T-helper 1 cell treated with Interleukin-12 subunit alpha and Interleukin-12 subunit beta and Interleukin-4 antibody, amounts not matched to agents 30 μg/mL and 1 μg/mL, for 36 hours (primary cell): ENCODE results near the gene CCDC39.
"Not testable (repeated sequence)": the region's sequence is repeated elsewhere in the genome, so short reads cannot be mapped to it uniquely, and the experiment has no call there.

Experiments used
- H3K27ac Mint-ChIP-seq: one replicate; pipeline ENCODE4 v1.8.0; 2021; ENCODE audit warnings: mild to moderate bottlenecking, mixed read lengths
- H3K27me3 Mint-ChIP-seq: one replicate; pipeline ENCODE4 v1.8.0; 2021; ENCODE audit warnings: low read depth, mixed read lengths
- H3K36me3 Mint-ChIP-seq: one replicate; pipeline ENCODE4 v1.8.0; 2021; ENCODE audit warnings: low read depth, mixed read lengths
- H3K4me1 Mint-ChIP-seq: one replicate; pipeline ENCODE4 v1.8.0; 2021; ENCODE audit warnings: low read depth, mixed read lengths
- H3K4me3 Mint-ChIP-seq: one replicate; pipeline ENCODE4 v1.8.0; 2021; ENCODE audit warnings: mild to moderate bottlenecking, moderate library complexity, mixed read lengths
- H3K9me3 Mint-ChIP-seq: one replicate; pipeline ENCODE4 v1.8.0; 2021; ENCODE audit warnings: mixed read lengths

Gene CCDC39

DNA sequence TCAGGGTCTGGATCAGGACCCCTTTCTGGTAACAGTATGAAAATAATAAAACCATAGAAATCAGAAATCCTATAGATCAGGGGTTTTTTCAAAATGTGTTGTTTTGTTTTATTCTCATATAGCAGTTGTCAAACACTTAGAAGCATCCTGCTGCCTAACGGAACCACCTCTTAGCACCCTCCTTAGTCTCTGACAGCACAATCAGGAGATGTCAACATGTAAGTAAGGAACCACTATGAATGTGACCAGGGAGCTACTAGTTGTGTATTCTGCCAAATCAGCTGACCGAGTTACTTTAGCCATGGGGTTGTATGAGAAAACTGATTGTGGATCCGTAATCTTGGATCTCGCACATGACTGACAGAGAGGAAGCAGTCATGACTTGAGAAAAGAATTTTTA is 22.2 kb downstream of the CCDC39 start:
- no peak overlapping the region for H3K4me3 Mint-ChIP-seq
- no peak overlapping the region for H3K27ac Mint-ChIP-seq
- H3K27me3 Mint-ChIP-seq, result peaks cover 9% of the 10 kb centered on the region
- H3K36me3 Mint-ChIP-seq, result no peaks in the 10 kb centered on the region
- H3K9me3 Mint-ChIP-seq, result no peaks in the 10 kb centered on the region
- H3K4me1 Mint-ChIP-seq, result peaks cover 2% of the 10 kb centered on the region

DNA sequence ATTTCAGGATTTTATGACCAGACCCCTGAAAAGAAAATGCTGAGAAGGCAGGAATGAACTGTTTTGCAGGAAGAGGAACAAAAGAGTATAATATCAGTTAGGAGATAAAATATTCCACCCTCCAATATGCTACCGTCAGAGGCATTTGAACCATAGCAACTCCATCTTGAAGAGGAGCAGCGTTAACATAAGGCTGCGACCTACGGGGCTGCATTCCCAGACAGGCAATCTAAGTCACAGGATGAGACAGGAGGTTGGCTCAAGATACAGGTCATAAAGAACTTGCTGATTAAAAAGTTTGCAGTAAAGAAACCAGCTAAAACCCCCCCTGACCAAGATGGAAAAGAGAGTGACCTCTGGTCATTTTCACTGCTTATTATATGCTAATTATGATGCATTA is 22.9 kb downstream of the CCDC39 start:
- no peak overlapping the region for H3K4me3 Mint-ChIP-seq
- H3K36me3 Mint-ChIP-seq, result no peaks in the 10 kb centered on the region
- peaks cover 9% of the 10 kb centered on the region for H3K27me3 Mint-ChIP-seq
- no peaks in the 10 kb centered on the region for H3K9me3 Mint-ChIP-seq
- H3K4me1 Mint-ChIP-seq, result peaks cover 2% of the 10 kb centered on the region
- no peak overlapping the region for H3K27ac Mint-ChIP-seq

DNA sequence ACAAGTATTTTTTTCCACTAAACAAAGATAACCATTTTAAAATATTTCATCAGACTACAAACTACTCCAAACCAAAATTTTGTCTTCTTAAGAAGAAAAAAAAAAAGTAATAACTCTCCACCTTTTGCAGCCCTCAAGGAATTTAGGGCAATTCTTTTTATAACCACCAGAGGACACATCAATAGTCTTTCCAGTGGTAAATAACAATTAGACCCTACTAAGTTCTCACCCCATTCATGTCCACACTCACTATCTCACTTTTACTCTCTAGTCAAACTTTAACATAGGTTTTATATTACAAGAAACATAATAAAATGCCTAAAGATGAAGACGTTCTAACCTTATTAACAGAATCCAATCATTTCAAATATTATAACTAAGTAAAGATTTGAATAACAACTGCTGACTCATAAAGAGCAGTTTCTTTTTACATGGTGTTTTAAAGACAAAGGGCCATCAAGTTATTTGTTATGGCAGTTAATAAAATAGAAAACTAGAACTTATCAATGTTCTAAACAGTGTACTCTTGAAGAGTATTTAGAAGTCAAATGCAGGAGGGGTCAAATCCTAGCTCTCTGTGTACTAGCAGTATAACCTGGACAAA is 33.0 kb downstream of the CCDC39 start:
- peaks cover 23% of the 10 kb centered on the region for H3K27me3 Mint-ChIP-seq
- H3K27ac Mint-ChIP-seq, result no peak overlapping the region
- no peak overlapping the region for H3K4me3 Mint-ChIP-seq
- H3K4me1 Mint-ChIP-seq, result no peaks in the 10 kb centered on the region
- H3K36me3 Mint-ChIP-seq, result no peaks in the 10 kb centered on the region
- no peaks in the 10 kb centered on the region for H3K9me3 Mint-ChIP-seq

DNA sequence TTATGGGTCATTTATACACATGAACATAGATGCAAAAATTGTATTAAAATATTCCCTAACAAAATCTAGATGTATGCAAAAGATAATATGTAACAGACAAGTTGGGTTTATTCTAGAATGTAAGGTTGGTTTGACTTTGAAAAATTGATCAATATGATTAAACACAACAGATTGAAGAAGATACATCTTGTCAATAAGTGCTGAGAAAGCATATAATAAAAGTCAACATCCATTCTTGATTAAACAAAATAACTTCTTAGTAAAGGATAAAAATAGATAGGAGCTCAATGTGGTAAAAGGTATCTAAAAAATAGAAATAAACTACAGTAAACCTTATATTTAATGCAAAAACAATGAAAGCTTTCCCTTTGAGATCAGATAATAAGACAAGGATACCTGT is 38.3 kb downstream of the CCDC39 start:
- peaks cover 30% of the 10 kb centered on the region for H3K27me3 Mint-ChIP-seq
- H3K27ac Mint-ChIP-seq, result no peak overlapping the region
- H3K9me3 Mint-ChIP-seq, result no peaks in the 10 kb centered on the region
- H3K4me1 Mint-ChIP-seq, result no peaks in the 10 kb centered on the region
- H3K36me3 Mint-ChIP-seq, result no peaks in the 10 kb centered on the region
- no peak overlapping the region for H3K4me3 Mint-ChIP-seq

DNA sequence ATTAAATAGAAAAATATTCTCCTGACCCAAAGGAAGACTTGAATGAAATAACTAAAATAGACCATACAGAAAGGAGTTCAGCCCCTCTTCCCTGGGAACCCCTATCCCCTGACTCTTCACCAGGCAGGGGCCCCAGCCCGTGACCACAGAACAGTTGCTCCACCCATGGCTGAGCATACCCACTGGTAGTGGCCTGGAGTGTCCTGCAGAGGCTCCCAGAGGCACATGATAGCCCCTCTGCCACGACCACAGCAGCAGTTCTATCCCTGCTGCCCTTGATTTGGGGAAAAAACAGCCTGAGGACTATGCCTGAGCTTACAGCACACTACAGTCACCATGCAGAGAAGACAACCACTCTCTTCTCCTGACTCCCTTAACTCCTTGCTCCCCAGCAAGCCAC is 45.6 kb downstream of the CCDC39 start:
- Mint-ChIP-seq H3K9me3 (no peaks in the 10 kb centered on the region), H3K36me3 (peaks cover under 1% of the 10 kb centered on the region), H3K4me1 (peaks cover 3% of the 10 kb centered on the region), H3K27ac (no peak overlapping the region), H3K4me3 (no peak overlapping the region), H3K27me3 (peaks cover 8% of the 10 kb centered on the region)

DNA sequence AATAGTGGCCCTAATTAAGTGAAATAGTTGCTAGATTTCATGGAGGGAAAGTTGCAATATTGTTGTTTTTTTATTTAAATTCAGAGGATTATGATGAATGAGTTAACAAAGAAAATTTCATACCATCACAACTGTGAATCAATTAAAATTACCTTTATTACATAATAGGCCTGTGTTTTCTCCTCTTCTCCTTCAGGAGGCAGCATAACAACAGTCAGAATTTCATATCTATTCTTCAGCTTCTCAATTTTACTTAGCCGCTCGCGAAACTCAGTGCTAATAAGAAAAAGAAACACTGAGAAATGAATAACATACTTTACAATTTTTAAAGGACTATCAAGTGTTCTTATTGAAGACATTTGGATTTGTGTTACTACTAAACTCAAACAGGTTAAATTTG is 48.0 kb downstream of the CCDC39 start:
- no peaks in the 10 kb centered on the region for H3K27me3 Mint-ChIP-seq
- H3K36me3 Mint-ChIP-seq, result peaks cover 6% of the 10 kb centered on the region
- no peak overlapping the region for H3K27ac Mint-ChIP-seq
- no peak overlapping the region for H3K4me3 Mint-ChIP-seq
- H3K9me3 Mint-ChIP-seq, result no peaks in the 10 kb centered on the region
- peaks cover 3% of the 10 kb centered on the region for H3K4me1 Mint-ChIP-seq

DNA sequence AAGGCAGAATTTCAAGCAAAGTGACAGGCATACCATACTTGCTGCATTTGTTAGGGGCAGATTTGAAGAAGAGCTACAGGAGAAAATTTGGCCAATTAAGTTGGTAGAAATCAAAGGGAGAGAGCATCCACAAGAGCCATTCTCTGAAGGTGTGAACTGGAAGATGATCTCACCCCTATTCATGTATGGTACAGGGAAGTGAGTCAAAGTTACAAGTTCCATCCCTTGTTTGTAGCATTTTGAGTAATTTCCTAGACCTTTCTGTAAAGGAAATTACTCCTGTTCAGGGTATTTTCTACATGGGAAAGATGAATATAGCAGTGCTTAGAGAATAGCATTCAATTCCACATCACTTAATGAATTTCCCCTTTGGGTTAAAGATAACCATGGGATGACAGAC is 48.9 kb downstream of the CCDC39 start:
- Mint-ChIP-seq H3K36me3 (peaks cover 13% of the 10 kb centered on the region), H3K4me1 (peaks cover 7% of the 10 kb centered on the region), H3K27me3 (no peaks in the 10 kb centered on the region), H3K9me3 (no peaks in the 10 kb centered on the region), H3K4me3 (no peak overlapping the region), H3K27ac (no peak overlapping the region)

DNA sequence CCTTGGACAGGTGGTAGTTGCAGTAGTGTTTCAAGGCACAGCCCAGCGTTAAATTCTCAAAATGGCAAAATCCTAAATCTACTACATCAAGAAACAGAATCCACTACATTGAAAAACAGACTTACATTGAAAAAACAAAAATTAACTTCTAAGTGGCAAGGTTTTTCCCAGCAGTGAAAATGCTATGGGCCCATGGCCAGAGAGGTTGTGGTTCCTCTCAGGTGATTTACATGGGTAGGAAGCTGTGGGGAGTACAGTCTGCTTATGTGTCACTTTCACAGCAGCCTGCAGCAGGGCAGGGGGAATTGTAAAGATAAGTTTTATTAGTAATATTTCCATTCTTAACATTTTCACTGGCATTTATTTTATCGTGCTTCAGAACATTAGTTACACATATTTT is 52.4 kb downstream of the CCDC39 start:
- H3K4me1 Mint-ChIP-seq, result peaks cover 28% of the 10 kb centered on the region
- H3K36me3 Mint-ChIP-seq, result peaks cover 44% of the 10 kb centered on the region
- no peaks in the 10 kb centered on the region for H3K27me3 Mint-ChIP-seq
- no peak overlapping the region for H3K27ac Mint-ChIP-seq
- H3K4me3 Mint-ChIP-seq, result no peak overlapping the region
- H3K9me3 Mint-ChIP-seq, result peaks cover 12% of the 10 kb centered on the region

DNA sequence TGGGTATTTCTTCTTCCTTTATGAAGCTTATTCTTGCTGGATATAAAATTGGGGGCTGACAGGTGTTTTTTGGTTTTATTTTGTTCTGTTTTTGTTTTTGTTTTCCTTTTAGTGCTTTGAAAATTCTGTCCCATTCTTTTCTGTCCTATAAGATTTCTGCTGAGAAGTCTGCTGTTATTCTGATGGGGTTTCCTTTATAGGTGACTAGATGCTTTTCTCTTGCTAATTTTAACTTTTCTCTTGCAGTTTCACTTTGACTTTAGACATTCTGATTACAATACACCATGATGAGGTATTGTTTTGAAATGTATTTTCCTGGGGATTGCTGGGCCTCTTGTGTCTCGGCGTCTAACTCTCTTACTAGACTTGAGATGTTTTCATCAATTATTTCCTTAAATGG is 54.6 kb downstream of the CCDC39 start:
- Mint-ChIP-seq H3K27me3 (no peaks in the 10 kb centered on the region), H3K27ac (peak overlapping the region; percentile 71), H3K4me3 (peak overlapping the region; percentile 19), H3K4me1 (peaks cover 26% of the 10 kb centered on the region), H3K36me3 (peaks cover 54% of the 10 kb centered on the region), H3K9me3 (peaks cover 12% of the 10 kb centered on the region)

DNA sequence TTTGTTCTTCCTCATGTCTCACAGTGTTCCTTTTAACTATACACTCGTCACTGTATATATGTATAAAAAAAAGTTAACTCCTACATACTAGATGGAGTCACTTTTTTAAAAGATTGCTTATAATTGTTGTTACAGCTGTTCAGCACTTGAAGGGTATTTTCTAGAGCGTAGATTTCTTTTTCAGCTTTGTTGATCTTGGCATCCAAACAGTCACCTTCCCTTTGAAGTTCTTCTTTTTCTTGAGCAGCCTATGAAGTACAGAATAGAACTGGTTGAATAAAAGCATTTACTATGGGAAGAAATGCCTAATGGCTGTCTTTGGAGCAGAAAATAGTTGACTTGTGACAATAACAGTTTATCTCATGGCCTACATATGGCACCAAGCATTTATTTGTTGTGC is 59.6 kb downstream of the CCDC39 start:
- H3K4me1 Mint-ChIP-seq, result peaks cover 15% of the 10 kb centered on the region
- H3K36me3 Mint-ChIP-seq, result peaks cover 46% of the 10 kb centered on the region
- H3K27ac Mint-ChIP-seq, result no peak overlapping the region
- H3K4me3 Mint-ChIP-seq, result no peak overlapping the region
- peaks cover 10% of the 10 kb centered on the region for H3K9me3 Mint-ChIP-seq
- H3K27me3 Mint-ChIP-seq, result no peaks in the 10 kb centered on the region

DNA sequence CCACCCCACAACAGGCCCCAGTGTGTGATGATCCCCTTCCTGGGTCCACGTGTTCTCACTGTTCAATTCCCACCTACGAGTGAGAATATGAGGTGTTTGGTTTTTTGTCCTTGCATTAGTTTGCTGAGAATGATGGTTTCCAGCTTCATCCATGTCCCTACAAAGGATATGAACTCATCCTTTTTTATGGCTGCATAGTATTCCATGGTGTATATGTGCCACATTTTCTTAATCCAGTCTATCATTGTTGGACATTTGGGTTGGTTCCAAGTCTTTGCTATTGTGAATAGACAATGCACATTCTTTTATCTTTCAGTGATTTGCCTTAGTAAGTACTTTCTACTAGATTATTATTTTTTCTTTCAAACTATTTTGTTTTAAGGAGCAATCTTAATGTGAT is 60.7 kb downstream of the CCDC39 start:
- H3K9me3 Mint-ChIP-seq, H3K27me3 Mint-ChIP-seq, H3K4me3 Mint-ChIP-seq, H3K27ac Mint-ChIP-seq, H3K4me1 Mint-ChIP-seq: not testable (repeated sequence)
- H3K36me3 Mint-ChIP-seq, result peaks cover 38% of the 10 kb centered on the region

DNA sequence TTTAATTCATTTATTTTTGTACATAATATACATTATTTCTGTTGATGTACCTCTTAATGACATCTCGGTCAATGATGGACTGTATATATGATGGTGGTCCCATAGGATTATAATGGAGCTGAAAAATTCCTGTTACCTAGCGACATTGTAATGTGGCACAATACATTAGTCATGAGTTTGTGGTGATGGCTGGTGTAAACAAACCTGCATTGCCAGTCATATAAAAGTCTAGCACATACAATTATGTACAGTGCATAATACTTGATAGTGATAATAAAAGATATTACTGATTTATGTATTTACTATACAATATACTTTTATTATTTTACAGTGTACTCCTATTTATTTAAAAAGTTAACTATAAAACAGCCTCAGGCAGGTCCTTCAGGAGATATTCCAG is 62.2 kb downstream of the CCDC39 start:
- Mint-ChIP-seq H3K9me3 (no peaks in the 10 kb centered on the region), H3K4me1 (peaks cover under 1% of the 10 kb centered on the region), H3K27me3 (no peaks in the 10 kb centered on the region), H3K36me3 (peaks cover 39% of the 10 kb centered on the region), H3K4me3 (no peak overlapping the region), H3K27ac (no peak overlapping the region)

DNA sequence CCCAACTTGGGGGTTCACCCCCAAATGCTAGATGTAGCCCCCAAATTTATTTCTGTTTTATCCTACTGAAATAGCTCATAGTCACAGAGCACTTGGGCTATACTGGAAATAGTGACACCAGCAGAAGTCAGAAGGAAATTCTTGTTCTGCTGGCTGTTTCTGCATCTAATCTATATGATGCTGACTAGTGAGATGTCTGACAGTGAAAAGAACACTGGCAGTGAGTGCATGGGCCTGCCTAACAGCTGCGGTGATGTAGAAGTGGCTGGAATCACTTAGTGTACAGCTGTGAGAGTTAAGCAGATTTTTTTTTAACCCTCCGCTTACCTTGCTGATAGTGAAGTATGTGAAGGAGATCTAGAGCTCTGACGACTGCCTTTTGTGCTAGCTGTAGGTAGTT is 63.3 kb downstream of the CCDC39 start:
- H3K36me3 Mint-ChIP-seq, result peaks cover 37% of the 10 kb centered on the region
- H3K9me3 Mint-ChIP-seq, result no peaks in the 10 kb centered on the region
- H3K27me3 Mint-ChIP-seq, result no peaks in the 10 kb centered on the region
- H3K4me1 Mint-ChIP-seq, result no peaks in the 10 kb centered on the region
- H3K4me3 Mint-ChIP-seq, result no peak overlapping the region
- H3K27ac Mint-ChIP-seq, result no peak overlapping the region

DNA sequence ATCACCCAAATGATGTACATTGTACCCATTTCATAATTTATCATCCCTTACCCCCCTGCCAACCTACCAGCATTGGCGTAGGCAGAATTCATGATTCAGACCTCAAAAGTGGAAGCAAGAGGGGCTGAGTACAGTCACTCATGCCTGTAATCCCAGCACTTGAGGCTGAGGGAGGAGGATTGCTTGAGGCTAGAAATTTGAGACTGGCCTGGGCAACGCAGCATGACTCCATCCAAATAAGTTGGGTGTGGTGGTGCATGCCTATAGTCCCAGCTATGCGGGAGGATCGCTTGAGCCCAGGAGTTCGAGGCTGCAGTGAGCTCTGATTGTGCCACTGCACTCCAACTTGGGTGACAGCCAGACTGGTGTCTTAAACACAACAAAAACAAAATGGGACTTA is 66.9 kb downstream of the CCDC39 start:
- H3K4me3 Mint-ChIP-seq, result no peak overlapping the region
- H3K9me3 Mint-ChIP-seq, result no peaks in the 10 kb centered on the region
- peaks cover 44% of the 10 kb centered on the region for H3K36me3 Mint-ChIP-seq
- H3K27ac Mint-ChIP-seq, result no peak overlapping the region
- no peaks in the 10 kb centered on the region for H3K27me3 Mint-ChIP-seq
- H3K4me1 Mint-ChIP-seq, result peaks cover 4% of the 10 kb centered on the region

DNA sequence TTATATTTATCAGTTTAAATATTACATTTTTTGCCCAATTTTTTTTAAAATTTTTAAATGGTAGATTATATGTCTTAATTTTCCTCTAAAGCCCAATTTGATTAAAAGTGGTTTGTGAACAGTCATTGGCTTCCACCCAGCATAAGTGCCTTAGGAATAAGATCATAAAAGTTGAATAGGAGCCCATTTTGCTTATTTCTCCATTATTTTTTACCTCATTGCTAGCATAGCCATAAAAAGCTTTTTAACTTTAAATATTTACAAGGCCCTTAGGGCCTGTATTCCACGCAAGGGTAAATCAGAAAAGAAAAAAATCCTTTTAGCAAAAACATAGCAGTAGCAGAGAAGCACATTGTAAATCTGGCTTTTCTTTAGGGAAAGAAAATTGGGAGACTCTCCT is 68.3 kb downstream of the CCDC39 start:
- no peaks in the 10 kb centered on the region for H3K9me3 Mint-ChIP-seq

More for the DNA sequence above, 68.3 kb downstream of the CCDC39 start:
- H3K27ac Mint-ChIP-seq, result no peak overlapping the region
- H3K4me1 Mint-ChIP-seq, result peaks cover 4% of the 10 kb centered on the region
- H3K4me3 Mint-ChIP-seq, result no peak overlapping the region
- peaks cover 54% of the 10 kb centered on the region for H3K36me3 Mint-ChIP-seq
- H3K27me3 Mint-ChIP-seq, result no peaks in the 10 kb centered on the region
